ENCODE results near the gene ERN1. TPM values are rescaled to one million over a fixed set of nuclear protein-coding genes. Genes with fewer than 3 reads are reported as not detected.

Gene ERN1
- total and polyA plus RNA-seq, 10 donors: 3.1 to 65.4 (median 44.1) TPM

- H3K36me3 ChIP-seq: peaks cover 0 to 100% (median 64%) of the 10 kb centered on the region in 6 donors
- H3K4me1 ChIP-seq: peaks cover 0 to 46% (median 13%) of the 10 kb centered on the region in 6 donors
- no peak for DNase-seq
- H3K9me3 ChIP-seq: no peaks in the 10 kb centered on the region
- intact Hi-C loops (cut with DNase I; ENCODE audit: low total_unique reads): no loop called here
- no peak for TF ChIP-seq CTCF (IDR thresholded peaks at IDR 0.05 in 8 of 11, conservative IDR thresholded peaks at IDR 0.05 in 3 of 11)
- no peak for TF ChIP-seq POLR2A (IDR thresholded peaks at IDR 0.05)
- TF ChIP-seq POLR2AphosphoS5 (IDR thresholded peaks at IDR 0.05): peak in 1 of 3 donors; percentile 56
- H3K4me3 ChIP-seq: no peak overlapping the region
- peak overlapping the region in 5 of 8 donors; percentile 2 to 54 (median 49) for H3K27ac ChIP-seq
- no peaks in the 10 kb centered on the region for H3K27me3 ChIP-seq (replicated peaks in 1 of 7)
- WGBS, 5 donors: 92 to 98% (median 95%) methylated on average over 14 to 22 of the region's 22 CpGs
Measured at GRCh38 chr17:64055183-64056142, 74.5 kb downstream of the ERN1 start.

GRCh38 chr17:64054304-64054703 is 75.6 kb downstream of the ERN1 start:
- peaks cover 0 to 100% (median 70%) of the 10 kb centered on the region in 6 donors for H3K36me3 ChIP-seq
- peaks cover 0 to 49% (median 14%) of the 10 kb centered on the region in 6 donors for H3K4me1 ChIP-seq
- no peak for TF ChIP-seq CTCF (IDR thresholded peaks at IDR 0.05 in 8 of 11, conservative IDR thresholded peaks at IDR 0.05 in 3 of 11)
- peak in 2 of 3 donors; percentile 10 to 33 for TF ChIP-seq POLR2AphosphoS5 (IDR thresholded peaks at IDR 0.05)
- intact Hi-C loops (cut with DNase I; ENCODE audit: low total_unique reads): no loop called here
- no peak overlapping the region for H3K4me3 ChIP-seq
- DNase-seq: no peak
- H3K27ac ChIP-seq: no peak overlapping the region
- no peaks in the 10 kb centered on the region for H3K9me3 ChIP-seq
- 93 to 96% (median 95%) methylated on average over 21 of the region's 21 CpGs for WGBS, 5 donors
- H3K27me3 ChIP-seq (replicated peaks in 1 of 7): no peaks in the 10 kb centered on the region

- Histone ChIP-seq H3K9me3 (no peaks in the 10 kb centered on the region), H3K27ac (no peak overlapping the region), H3K4me3 (no peak overlapping the region), H3K27me3 (replicated peaks in 1 of 7) (no peaks in the 10 kb centered on the region), H3K4me1 (peaks cover 0 to 51% (median 14%) of the 10 kb centered on the region in 6 donors), H3K36me3 (peaks cover 0 to 100% (median 75%) of the 10 kb centered on the region in 6 donors)
- TF ChIP-seq POLR2AphosphoS5 (IDR thresholded peaks at IDR 0.05) (peak in 1 of 3 donors; percentile 56), CTCF (IDR thresholded peaks at IDR 0.05 in 8 of 11, conservative IDR thresholded peaks at IDR 0.05 in 3 of 11) (no peak)
- no peak for DNase-seq
- intact Hi-C loops (cut with DNase I; ENCODE audit: low total_unique reads): no loop called here
- 96 to 99% (median 97%) methylated on average over 10 of the region's 10 CpGs for WGBS, 5 donors
Measured at GRCh38 chr17:64053101-64053500, 76.8 kb downstream of the ERN1 start.

- peak overlapping the region in 7 of 8 donors; percentile 24 to 87 (median 65) for H3K27ac ChIP-seq
- no peak for TF ChIP-seq POLR2A (IDR thresholded peaks at IDR 0.05)
- peak in 1 of 3 donors; percentile 35 for TF ChIP-seq POLR2AphosphoS5 (IDR thresholded peaks at IDR 0.05)
- WGBS, 5 donors: 39 to 54% (median 48%) methylated on average over 1 of the region's 1 CpG
- intact Hi-C loops (cut with DNase I; ENCODE audit: low total_unique reads): no loop called here
- peaks cover 0 to 36% (median 10%) of the 10 kb centered on the region in 6 donors for H3K4me1 ChIP-seq
- H3K9me3 ChIP-seq: no peaks in the 10 kb centered on the region
- H3K36me3 ChIP-seq: peaks cover 0 to 100% (median 84%) of the 10 kb centered on the region in 6 donors
- DNase-seq: no peak
- H3K27me3 ChIP-seq (replicated peaks in 1 of 7): no peaks in the 10 kb centered on the region
- no peak overlapping the region for H3K4me3 ChIP-seq
Measured at GRCh38 chr17:64051153-64051552, 78.8 kb downstream of the ERN1 start.
